Measurements from ENCODE around the gene SON. TPM values are rescaled to one million over a fixed set of nuclear protein-coding genes. Genes with fewer than 3 reads are reported as not detected.

The SON gene
- total and polyA plus RNA-seq, 2 of the 13 experiments (the other 11 are each of a cell fraction or from before 2014, with no cell fraction given), result 61.3 to 78.3 TPM

DNA sequence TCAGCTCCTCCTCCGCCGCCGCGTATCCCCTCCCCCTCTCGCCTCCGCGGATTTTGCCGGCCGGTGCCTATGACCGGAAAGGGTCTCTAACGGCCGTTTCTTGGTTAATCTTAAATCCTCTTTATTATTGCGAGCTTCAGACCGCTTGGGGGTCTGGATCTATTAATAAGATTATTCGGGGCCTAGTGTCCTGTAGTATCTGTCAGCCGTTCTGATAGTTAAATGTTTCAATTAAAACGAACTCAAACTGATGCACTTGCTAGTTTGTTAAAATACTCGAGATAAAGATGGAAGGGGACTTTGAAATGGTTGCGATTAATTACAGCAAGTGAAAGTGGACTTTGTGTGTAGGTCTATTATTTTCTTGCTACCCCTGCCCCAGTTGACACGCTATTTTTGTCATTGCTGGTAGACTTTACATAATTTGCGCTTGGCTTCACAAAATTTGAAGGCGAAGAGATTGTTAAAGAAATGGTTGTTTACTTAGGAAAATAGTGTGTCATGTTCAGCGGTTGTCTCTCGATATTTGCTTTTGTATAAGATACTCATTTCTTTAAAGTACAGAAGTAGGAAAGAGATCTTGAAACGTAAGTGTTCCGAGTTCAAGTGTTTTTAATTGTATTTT, 779 bp downstream of the SON start (continued):
- TF ChIP-seq HOXA5 (CRISPR knock-in tag; IDR thresholded peaks at IDR 0.05) (0 out of 2 replicates have a peak, but pooled peaks have one; percentile 1), SIN3A (IDR thresholded peaks at IDR 0.05; ENCODE audit: borderline replicate concordance, low read depth, low read length) (peak; percentile 49; the same call in 1 of the 2 replicates), GABPB1 (CRISPR knock-in tag; IDR thresholded peaks at IDR 0.05) (no peak), CEBPB (IDR thresholded peaks at IDR 0.05; ENCODE audit: borderline replicate concordance, low read depth, low read length) (no peak), ZNF558 (CRISPR knock-in tag; IDR thresholded peaks at IDR 0.05; ENCODE audit: borderline replicate concordance) (no peak), ELF3 (CRISPR knock-in tag; IDR thresholded peaks at IDR 0.05) (peak; percentile 6; the same call in 1 of the 2 replicates), ZNF720 (CRISPR knock-in tag; IDR thresholded peaks at IDR 0.05) (no peak), ZNF749 (CRISPR knock-in tag; IDR thresholded peaks at IDR 0.05; ENCODE audit: borderline replicate concordance) (0 out of 2 replicates have a peak, but pooled peaks have one; percentile 18), TAF1 (CRISPR knock-in tag; IDR thresholded peaks at IDR 0.05) (no peak), ARNT (IDR thresholded peaks at IDR 0.05) (no peak), HCFC1 (IDR thresholded peaks at IDR 0.05; ENCODE audit: low read depth, low read length) (no peak)
- TF ChIP-seq, protein P1, sequence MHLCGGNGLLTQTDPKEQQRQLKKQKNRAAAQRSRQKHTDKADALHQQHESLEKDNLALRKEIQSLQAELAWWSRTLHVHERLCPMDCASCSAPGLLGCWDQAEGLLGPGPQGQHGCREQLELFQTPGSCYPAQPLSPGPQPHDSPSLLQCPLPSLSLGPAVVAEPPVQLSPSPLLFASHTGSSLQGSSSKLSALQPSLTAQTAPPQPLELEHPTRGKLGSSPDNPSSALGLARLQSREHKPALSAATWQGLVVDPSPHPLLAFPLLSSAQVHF (CRISPR knock-in tag; IDR thresholded peaks at IDR 0.05), result no peak
- TF ChIP-seq, protein P2, sequence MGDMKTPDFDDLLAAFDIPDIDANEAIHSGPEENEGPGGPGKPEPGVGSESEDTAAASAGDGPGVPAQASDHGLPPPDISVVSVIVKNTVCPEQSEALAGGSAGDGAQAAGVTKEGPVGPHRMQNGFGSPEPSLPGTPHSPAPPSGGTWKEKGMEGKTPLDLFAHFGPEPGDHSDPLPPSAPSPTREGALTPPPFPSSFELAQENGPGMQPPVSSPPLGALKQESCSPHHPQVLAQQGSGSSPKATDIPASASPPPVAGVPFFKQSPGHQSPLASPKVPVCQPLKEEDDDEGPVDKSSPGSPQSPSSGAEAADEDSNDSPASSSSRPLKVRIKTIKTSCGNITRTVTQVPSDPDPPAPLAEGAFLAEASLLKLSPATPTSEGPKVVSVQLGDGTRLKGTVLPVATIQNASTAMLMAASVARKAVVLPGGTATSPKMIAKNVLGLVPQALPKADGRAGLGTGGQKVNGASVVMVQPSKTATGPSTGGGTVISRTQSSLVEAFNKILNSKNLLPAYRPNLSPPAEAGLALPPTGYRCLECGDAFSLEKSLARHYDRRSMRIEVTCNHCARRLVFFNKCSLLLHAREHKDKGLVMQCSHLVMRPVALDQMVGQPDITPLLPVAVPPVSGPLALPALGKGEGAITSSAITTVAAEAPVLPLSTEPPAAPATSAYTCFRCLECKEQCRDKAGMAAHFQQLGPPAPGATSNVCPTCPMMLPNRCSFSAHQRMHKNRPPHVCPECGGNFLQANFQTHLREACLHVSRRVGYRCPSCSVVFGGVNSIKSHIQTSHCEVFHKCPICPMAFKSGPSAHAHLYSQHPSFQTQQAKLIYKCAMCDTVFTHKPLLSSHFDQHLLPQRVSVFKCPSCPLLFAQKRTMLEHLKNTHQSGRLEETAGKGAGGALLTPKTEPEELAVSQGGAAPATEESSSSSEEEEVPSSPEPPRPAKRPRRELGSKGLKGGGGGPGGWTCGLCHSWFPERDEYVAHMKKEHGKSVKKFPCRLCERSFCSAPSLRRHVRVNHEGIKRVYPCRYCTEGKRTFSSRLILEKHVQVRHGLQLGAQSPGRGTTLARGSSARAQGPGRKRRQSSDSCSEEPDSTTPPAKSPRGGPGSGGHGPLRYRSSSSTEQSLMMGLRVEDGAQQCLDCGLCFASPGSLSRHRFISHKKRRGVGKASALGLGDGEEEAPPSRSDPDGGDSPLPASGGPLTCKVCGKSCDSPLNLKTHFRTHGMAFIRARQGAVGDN (CRISPR knock-in tag; IDR thresholded peaks at IDR 0.05), result no peak
- TF ChIP-seq, protein P3, sequence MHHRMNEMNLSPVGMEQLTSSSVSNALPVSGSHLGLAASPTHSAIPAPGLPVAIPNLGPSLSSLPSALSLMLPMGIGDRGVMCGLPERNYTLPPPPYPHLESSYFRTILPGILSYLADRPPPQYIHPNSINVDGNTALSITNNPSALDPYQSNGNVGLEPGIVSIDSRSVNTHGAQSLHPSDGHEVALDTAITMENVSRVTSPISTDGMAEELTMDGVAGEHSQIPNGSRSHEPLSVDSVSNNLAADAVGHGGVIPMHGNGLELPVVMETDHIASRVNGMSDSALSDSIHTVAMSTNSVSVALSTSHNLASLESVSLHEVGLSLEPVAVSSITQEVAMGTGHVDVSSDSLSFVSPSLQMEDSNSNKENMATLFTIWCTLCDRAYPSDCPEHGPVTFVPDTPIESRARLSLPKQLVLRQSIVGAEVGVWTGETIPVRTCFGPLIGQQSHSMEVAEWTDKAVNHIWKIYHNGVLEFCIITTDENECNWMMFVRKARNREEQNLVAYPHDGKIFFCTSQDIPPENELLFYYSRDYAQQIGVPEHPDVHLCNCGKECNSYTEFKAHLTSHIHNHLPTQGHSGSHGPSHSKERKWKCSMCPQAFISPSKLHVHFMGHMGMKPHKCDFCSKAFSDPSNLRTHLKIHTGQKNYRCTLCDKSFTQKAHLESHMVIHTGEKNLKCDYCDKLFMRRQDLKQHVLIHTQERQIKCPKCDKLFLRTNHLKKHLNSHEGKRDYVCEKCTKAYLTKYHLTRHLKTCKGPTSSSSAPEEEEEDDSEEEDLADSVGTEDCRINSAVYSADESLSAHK (CRISPR knock-in tag; IDR thresholded peaks at IDR 0.05; ENCODE audit: borderline replicate concordance), result no peak
- TF ChIP-seq, protein P4, sequence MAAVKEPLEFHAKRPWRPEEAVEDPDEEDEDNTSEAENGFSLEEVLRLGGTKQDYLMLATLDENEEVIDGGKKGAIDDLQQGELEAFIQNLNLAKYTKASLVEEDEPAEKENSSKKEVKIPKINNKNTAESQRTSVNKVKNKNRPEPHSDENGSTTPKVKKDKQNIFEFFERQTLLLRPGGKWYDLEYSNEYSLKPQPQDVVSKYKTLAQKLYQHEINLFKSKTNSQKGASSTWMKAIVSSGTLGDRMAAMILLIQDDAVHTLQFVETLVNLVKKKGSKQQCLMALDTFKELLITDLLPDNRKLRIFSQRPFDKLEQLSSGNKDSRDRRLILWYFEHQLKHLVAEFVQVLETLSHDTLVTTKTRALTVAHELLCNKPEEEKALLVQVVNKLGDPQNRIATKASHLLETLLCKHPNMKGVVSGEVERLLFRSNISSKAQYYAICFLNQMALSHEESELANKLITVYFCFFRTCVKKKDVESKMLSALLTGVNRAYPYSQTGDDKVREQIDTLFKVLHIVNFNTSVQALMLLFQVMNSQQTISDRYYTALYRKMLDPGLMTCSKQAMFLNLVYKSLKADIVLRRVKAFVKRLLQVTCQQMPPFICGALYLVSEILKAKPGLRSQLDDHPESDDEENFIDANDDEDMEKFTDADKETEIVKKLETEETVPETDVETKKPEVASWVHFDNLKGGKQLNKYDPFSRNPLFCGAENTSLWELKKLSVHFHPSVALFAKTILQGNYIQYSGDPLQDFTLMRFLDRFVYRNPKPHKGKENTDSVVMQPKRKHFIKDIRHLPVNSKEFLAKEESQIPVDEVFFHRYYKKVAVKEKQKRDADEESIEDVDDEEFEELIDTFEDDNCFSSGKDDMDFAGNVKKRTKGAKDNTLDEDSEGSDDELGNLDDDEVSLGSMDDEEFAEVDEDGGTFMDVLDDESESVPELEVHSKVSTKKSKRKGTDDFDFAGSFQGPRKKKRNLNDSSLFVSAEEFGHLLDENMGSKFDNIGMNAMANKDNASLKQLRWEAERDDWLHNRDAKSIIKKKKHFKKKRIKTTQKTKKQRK (IDR thresholded peaks at IDR 0.05; ENCODE audit: low read length), result no peak
- TF ChIP-seq, protein P5, sequence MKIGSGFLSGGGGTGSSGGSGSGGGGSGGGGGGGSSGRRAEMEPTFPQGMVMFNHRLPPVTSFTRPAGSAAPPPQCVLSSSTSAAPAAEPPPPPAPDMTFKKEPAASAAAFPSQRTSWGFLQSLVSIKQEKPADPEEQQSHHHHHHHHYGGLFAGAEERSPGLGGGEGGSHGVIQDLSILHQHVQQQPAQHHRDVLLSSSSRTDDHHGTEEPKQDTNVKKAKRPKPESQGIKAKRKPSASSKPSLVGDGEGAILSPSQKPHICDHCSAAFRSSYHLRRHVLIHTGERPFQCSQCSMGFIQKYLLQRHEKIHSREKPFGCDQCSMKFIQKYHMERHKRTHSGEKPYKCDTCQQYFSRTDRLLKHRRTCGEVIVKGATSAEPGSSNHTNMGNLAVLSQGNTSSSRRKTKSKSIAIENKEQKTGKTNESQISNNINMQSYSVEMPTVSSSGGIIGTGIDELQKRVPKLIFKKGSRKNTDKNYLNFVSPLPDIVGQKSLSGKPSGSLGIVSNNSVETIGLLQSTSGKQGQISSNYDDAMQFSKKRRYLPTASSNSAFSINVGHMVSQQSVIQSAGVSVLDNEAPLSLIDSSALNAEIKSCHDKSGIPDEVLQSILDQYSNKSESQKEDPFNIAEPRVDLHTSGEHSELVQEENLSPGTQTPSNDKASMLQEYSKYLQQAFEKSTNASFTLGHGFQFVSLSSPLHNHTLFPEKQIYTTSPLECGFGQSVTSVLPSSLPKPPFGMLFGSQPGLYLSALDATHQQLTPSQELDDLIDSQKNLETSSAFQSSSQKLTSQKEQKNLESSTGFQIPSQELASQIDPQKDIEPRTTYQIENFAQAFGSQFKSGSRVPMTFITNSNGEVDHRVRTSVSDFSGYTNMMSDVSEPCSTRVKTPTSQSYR (CRISPR knock-in tag; IDR thresholded peaks at IDR 0.05; ENCODE audit: borderline replicate concordance), result peak; percentile 84

Data from HepG2 (cell line).